GM12892 (cell line): ENCODE data around the gene RIN2.

ENCODE experiments used
- POLR2A ChIP-seq: IDR thresholded peaks from 2 replicates; pipeline ENCODE4 v1.6.1; 2011; ENCODE audit warnings: low read depth, low read length, control low read depth
- TAF1 ChIP-seq: IDR thresholded peaks from 2 replicates; pipeline ENCODE4 v1.6.1; 2011; ENCODE audit warnings: low read depth, mild to moderate bottlenecking, control low read depth, low read length, borderline replicate concordance

DNA sequence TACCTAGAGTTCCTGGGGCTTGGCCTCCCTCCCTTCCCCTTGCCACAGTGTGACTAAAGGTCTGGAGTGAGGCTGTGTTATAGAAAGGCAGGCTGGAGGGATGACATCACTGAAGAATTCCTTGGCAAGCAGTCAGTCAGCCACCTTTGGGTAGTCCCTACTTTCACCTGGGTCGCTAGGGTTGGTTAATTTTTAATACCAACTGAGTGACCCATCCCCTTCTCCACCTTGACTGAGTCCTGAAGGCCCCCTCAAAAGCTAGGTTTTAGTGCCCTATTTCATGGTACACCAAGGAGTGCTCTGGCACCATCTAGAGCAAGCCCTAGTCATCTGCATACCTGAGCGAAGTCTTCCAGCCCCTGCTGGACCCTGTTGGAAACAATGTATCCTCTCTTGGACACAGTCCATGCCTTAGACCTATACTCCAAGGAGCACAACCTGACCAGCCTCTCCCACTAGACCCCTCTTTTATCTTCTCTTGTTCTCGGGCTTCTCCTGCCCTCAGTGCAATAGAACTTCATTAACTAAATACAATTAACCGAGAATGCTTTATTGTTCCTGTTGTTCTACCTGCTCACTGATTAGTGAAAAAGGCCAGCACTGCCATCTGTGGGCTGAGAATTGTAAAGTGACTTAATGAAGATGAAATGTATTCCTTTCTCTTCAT is 44.6 kb downstream of the RIN2 start:
- TF ChIP-seq TAF1, result no peak
- no peak for TF ChIP-seq POLR2A
